GM18517 (cell line): Measurements from ENCODE around the gene SLC29A2.
A peak's percentile ranks its signal among the peaks of the same experiment; 100 is the strongest.
"Not testable (repeated sequence)": the region's sequence is repeated elsewhere in the genome, so short reads cannot be mapped to it uniquely, and the experiment has no call there.

Source experiments
- ATAC-seq: cut with Tn5 transposase; IDR thresholded peaks from one replicate; pipeline ENCODE4 v1.9.1; 2021; ENCODE audit warnings: mild to moderate bottlenecking, moderate library complexity; ENCODE audit not compliant: unreplicated experiment

The SLC29A2 gene

GRCh38 chr11:66350560-66351235, 20.9 kb downstream of the SLC29A2 start:
- not testable (repeated sequence) for ATAC-seq

DNA sequence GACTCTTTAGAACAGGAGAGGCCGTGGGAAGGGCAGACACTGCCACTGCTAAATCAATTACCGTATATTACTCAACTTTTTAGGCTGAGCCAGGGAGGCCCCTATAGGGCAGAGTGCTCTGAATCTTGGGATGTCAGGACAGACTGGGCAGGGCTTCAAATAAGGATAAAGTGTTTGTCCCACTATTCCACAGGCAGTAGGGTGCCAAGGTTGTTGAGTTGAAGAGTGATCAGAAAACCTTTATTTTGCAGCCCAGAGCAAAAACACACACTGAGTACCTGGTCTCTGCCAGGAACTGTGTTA, 22.5 kb downstream of the SLC29A2 start:
- ATAC-seq: no peak

GRCh38 chr11:66347425-66348276, 23.9 kb downstream of the SLC29A2 start, which contains the start of gene B4GAT1:
B4GAT1 (minus strand) TSS chr11:66347629; CDS start chr11:66347545, 84 bp downstream.
- peak; percentile 50 for ATAC-seq

DNA sequence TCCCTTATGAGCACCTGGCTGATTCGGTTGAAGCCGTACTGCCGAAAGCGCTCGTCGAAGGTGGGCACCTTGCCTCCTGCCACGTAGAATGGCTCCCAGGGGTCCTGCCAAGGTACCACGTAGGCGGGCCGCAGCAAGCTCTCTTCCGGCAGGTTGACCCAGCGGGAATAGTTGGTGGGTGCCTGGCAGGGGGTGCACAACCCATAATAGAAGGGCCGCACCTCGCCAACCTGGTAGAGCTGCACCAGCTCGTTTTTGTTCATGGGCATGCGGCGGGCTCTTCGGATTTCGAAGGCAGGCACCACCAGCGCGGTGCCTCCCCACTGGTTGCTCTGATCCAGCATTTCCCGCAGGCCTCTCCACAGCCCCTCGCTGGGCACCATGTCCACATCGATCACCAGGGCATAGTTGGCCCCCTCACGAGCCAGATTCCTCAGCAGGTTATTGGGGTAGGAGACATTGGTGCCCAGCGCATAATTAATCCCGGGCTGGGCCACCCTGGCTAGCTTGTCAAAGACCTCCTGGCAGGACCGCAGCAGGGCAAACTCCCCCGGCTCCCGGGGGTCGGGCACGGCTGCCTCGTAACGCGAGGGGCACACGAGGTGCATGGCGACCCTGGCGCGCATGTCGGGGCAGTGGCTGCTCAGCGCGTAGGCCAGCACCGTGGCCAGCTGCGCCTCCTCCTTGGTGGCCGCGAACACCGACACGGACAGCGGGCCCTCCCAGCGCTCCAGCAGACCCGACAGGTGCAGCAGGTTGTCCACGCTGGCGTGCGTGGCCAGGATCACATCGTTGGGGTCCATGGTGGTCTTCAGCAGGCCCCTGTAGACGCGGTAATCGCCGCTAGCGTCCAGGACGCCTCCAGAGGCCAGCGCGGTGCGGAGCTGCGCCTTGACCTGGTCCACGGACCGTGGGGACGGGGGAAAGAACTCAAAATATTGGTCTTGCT, 24.8 kb downstream of the SLC29A2 start:
- ATAC-seq: no peak

GRCh38 chr11:66345316-66345649, 26.3 kb downstream of the SLC29A2 start:
- no peak for ATAC-seq

DNA sequence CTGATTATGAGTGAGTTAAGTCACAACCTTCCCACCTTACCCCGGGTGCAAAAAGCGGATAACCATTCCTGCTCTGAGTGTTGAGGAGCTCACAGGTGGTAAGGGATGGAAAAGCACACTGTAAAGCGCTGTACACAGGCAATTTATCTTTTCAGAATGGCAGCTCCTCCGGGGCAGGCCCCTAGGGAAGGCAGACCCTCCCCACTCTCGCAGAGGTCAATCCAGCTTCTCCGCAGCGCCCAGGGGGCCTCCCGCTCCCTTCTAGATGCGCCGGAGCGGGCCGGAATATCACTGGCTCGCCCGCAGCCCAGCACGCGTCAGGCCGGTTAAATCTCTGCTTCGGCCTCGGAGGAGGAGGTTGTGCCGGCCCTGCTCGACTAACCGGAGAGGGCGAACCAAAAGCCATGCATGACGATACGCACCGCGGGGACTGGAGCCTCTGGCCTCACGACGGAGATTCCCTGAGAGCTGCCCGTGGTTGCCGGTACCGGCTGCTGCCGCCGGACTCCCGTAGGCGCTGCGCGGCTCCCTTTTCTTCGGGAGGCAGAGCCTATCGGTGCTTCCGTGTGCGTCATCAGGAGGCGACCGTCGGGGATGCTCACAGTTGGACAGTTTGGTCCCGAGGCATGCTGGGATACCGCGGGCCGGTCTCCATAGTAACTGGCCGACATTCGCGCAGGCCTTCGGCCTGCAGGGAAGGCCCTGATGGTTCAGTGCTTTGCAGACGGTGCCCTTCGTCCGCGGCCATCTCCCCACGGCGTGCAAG, 26.8 kb downstream of the SLC29A2 start, which contains the start of gene BRMS1:
Gene BRMS1, minus strand, starts transcription at position 555 of the 766 bp plus-strand sequence. CDS start 2,870 bp downstream, outside the sequence.
- ATAC-seq: peak; percentile 58

- no peak for ATAC-seq
Measured at GRCh38 chr11:66343176-66343575, 28.4 kb downstream of the SLC29A2 start.

- ATAC-seq: no peak
Measured at GRCh38 chr11:66341502-66342126, 29.9 kb downstream of the SLC29A2 start.

GRCh38 chr11:66340596-66341501, 30.7 kb downstream of the SLC29A2 start:
- ATAC-seq: no peak

GRCh38 chr11:66339686-66340483, 31.7 kb downstream of the SLC29A2 start:
- ATAC-seq: no peak

DNA sequence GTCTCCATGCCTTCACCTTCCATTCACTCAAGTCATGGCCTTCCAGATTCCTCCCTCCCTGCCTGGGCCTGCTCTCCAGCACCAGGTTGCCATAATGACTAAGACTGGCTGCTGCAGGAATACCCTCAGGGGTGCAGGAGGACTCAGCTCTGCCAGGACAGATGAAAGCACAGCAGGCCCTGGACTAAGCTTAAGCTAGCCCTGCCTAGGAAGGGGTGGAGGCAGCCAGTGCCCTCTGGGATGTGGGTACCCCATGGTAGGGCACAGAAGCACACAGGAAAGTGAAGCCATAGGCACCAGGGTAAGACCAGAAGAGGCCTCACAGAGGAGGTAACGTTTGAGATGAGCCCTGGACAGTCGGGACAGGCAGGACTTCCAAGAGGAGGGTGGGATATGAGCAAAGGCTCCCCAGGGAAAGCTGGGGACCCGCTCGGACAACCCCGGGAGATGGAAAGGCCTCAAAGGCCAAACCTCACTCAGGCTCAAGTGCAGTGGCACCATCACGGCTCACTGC, 32.3 kb downstream of the SLC29A2 start:
- ATAC-seq: no peak

DNA sequence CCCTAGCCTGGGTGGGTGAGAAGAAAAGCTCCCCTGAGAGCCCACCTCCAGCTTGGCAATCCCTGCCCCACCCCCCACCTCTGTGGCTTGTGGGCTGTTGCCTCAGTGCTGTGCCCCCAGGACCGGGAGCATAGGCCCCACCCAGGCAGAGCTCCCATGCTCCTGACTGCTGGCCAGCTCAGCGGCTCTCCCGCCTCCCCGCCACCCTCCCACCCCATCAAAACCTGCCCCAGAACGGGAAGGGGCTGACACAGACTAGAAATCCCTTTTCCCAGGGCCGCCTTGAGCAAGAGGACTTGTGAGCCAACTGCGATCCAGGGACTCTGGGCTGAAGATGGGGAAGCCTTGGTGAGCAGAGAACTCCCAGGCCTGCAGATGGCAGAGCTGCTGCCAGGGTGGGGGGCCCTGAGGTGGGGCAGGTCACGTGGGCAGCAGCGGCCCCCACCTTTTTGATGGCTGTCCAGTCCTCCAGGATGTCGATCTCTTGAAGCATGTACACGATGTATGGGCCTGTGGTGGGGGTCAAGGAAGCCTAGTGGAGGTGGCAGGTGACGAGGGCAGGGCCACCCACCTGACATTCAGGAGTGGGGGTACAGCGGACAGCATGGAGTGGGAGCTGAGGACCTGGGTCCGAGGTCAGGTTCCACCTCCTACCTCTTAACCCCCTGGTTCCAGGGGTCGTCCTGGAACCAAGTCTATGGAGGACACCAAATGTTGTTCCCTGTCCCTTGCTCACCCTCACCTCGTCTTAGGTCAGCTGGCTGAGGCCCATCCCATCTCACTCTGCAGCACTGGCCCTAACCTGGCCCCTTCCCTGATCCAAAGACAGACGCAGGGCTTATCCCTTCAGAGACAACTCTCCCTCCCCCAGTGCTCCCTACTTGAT, 33.0 kb downstream of the SLC29A2 start:
- ATAC-seq: no peak

GRCh38 chr11:66337103-66337899, 34.3 kb downstream of the SLC29A2 start:
- ATAC-seq: no peak

- ATAC-seq: peak; percentile 61
Measured at GRCh38 chr11:66336234-66337102, 35.1 kb downstream of the SLC29A2 start, which contains the start of gene RIN1. RIN1 (minus strand) TSS chr11:66336434; CDS start chr11:66336402, 32 bp downstream.
